HS-27A (cell line): Measurements from ENCODE around the gene FRMD1.

Experiments used
- DNase-seq: peaks from one replicate; pipeline ENCODE4 v3.0.0-alpha.2; 2012; ENCODE audit warnings: low read depth, missing footprints

Gene FRMD1

GRCh38 chr6:168111911-168112310, 32.9 kb upstream of the FRMD1 start:
- DNase-seq: no peak

- no peak for DNase-seq
Measured at GRCh38 chr6:168110437-168110836, 31.4 kb upstream of the FRMD1 start.

GRCh38 chr6:168109171-168109570, 30.2 kb upstream of the FRMD1 start:
- DNase-seq: no peak

GRCh38 chr6:168107191-168107983, 28.4 kb upstream of the FRMD1 start:
- DNase-seq: no peak

GRCh38 chr6:168106633-168107005, 27.6 kb upstream of the FRMD1 start:
- no peak for DNase-seq

- no peak for DNase-seq
Measured at GRCh38 chr6:168105813-168106632, 27.0 kb upstream of the FRMD1 start.

- DNase-seq: no peak
Measured at GRCh38 chr6:168104636-168105035, 25.6 kb upstream of the FRMD1 start.

GRCh38 chr6:168103050-168103830, 24.2 kb upstream of the FRMD1 start:
- DNase-seq: no peak

- no peak for DNase-seq
Measured at GRCh38 chr6:168102315-168102985, 23.4 kb upstream of the FRMD1 start.

GRCh38 chr6:168101590-168102314, 22.7 kb upstream of the FRMD1 start:
- DNase-seq: no peak

- DNase-seq: no peak
Measured at GRCh38 chr6:168100803-168101589, 22.0 kb upstream of the FRMD1 start.

- DNase-seq: no peak
Measured at GRCh38 chr6:168100011-168100802, 21.2 kb upstream of the FRMD1 start.

- no peak for DNase-seq
Measured at GRCh38 chr6:168099201-168100010, 20.4 kb upstream of the FRMD1 start.

GRCh38 chr6:168098431-168098861, 19.4 kb upstream of the FRMD1 start:
- DNase-seq: no peak

GRCh38 chr6:168097621-168098430, 18.8 kb upstream of the FRMD1 start:
- DNase-seq: no peak

GRCh38 chr6:168097221-168097620, 18.2 kb upstream of the FRMD1 start:
- DNase-seq: no peak

- no peak for DNase-seq
Measured at GRCh38 chr6:168096271-168096764, 17.3 kb upstream of the FRMD1 start.
